RWPE1 (cell line): ENCODE results near the gene TMEM119.
A peak's percentile ranks its signal among the peaks of the same experiment; 100 is the strongest.

Source experiments
- CTCF ChIA-PET: fragments of 350-600 bp; sonication (Branson Sonifier 250); formaldehyde crosslinking; extraction: SDS; loops from one replicate; lab custom pipeline; 2021; lab: Yijun Ruan, JAX
- POLR2A ChIA-PET: fragments of 400-600 bp; formaldehyde crosslinking; extraction: SDS; loops from one replicate; lab custom pipeline; 2020; ENCODE audit warnings: antibody characterized with exemption; ENCODE audit not compliant: low non-redundant PET; lab: Yijun Ruan, JAX
- DNase-seq: peaks from one replicate; pipeline ENCODE4 v3.0.0; 2012; ENCODE audit warnings: low spot score
- H3K27ac ChIP-seq: fragments of 450-650 bp; 2 replicates; pipeline ENCODE4 v1.5.1; 2017
- CTCF ChIP-seq: fragments of 450-650 bp; conservative IDR thresholded peaks from 2 replicates; pipeline ENCODE4 v1.5.1; 2017; ENCODE audit warnings: low read depth, mild to moderate bottlenecking

The TMEM119 gene

GRCh38 chr12:108627134-108627920, 29.4 kb upstream of the TMEM119 start:
- POLR2A ChIA-PET, result no interaction called here
- no peak for DNase-seq
- CTCF ChIA-PET, result interaction anchor here (0.6 to 1.0 kb wide), 3 partner anchors 9 to 1268 kb away, joined by 3 to 4 read pairs (median 3); no protein-coding TSS in a partner anchor
- TF ChIP-seq CTCF, result no peak
- H3K27ac ChIP-seq, result peak overlapping the region; percentile 88; the same call in 1 of the 2 replicates

- POLR2A ChIA-PET, result no interaction called here
- CTCF ChIA-PET, result no interaction called here
- no peak overlapping the region for H3K27ac ChIP-seq
- no peak for DNase-seq
- TF ChIP-seq CTCF, result no peak
Measured at GRCh38 chr12:108625228-108625627, 27.3 kb upstream of the TMEM119 start.

- TF ChIP-seq CTCF, result no peak
- no peak overlapping the region for H3K27ac ChIP-seq
- CTCF ChIA-PET, result no interaction called here
- POLR2A ChIA-PET, result no interaction called here
- no peak for DNase-seq
Measured at GRCh38 chr12:108623577-108623976, 25.7 kb upstream of the TMEM119 start.

GRCh38 chr12:108622921-108623514, 25.1 kb upstream of the TMEM119 start:
- CTCF ChIA-PET, result no interaction called here
- no peak for DNase-seq
- POLR2A ChIA-PET, result no interaction called here
- TF ChIP-seq CTCF, result no peak
- H3K27ac ChIP-seq, result no peak overlapping the region

GRCh38 chr12:108622421-108622820, 24.5 kb upstream of the TMEM119 start:
- DNase-seq, result no peak
- H3K27ac ChIP-seq, result no peak overlapping the region
- no peak for TF ChIP-seq CTCF
- CTCF ChIA-PET, result interaction anchor here (2.2 kb wide), 1 partner anchor 59 kb away, joined by 5 read pairs; no protein-coding TSS in a partner anchor
- POLR2A ChIA-PET, result no interaction called here

GRCh38 chr12:108621161-108621560, 23.3 kb upstream of the TMEM119 start:
- no peak for DNase-seq
- TF ChIP-seq CTCF, result no peak
- ChIA-PET CTCF (interaction anchor here (0.9 to 2.2 kb wide), 2 partner anchors 55 to 57 kb away, joined by 4 to 5 read pairs; no protein-coding TSS in a partner anchor), POLR2A (no interaction called here)
- no peak overlapping the region for H3K27ac ChIP-seq
